Measurements from ENCODE around the gene ADARB2. TPM values are rescaled to one million over a fixed set of nuclear protein-coding genes. Genes with fewer than 3 reads are reported as not detected.

The ADARB2 gene
- total and polyA plus RNA-seq, 2 experiments from 2014 or later, result 2.0 to 5.0 TPM

- Mint-ChIP-seq H3K27ac (no peak overlapping the region), H3K9me3 (peaks cover 3% of the 10 kb centered on the region; the same call in 1 of the 3 replicates), H3K4me3 (no peak overlapping the region), H3K4me1 (no peaks in the 10 kb centered on the region; the same call in 2 of the 3 replicates), H3K27me3 (ENCODE audit: insufficient read depth, low read depth, poor library complexity) (peaks cover 10% of the 10 kb centered on the region), H3K36me3 (ENCODE audit: low read depth) (no peaks in the 10 kb centered on the region; the same call in 2 of the 3 replicates)
- H3F3A ChIP-seq (replicated peaks; ENCODE audit: low read depth), result no peaks in the 10 kb centered on the region
- H3K9me2 ChIP-seq (ENCODE audit: insufficient read depth), result no peaks in the 10 kb centered on the region
- H2AFZ ChIP-seq, result no peak overlapping the region
- H3K79me2 ChIP-seq (replicated peaks; ENCODE audit: insufficient read depth), result no peaks in the 10 kb centered on the region
- no peaks in the 10 kb centered on the region for H4K20me1 ChIP-seq (replicated peaks; ENCODE audit: insufficient read depth)
- no peaks in the 10 kb centered on the region for H3K4me1 ChIP-seq (ENCODE audit: insufficient read depth)
- no peaks in the 10 kb centered on the region for H3K36me3 ChIP-seq (ENCODE audit: insufficient read depth)
- ATAC-seq (no peak), DNase-seq (ENCODE audit: low spot score) (no peak)
- H3K4me2 ChIP-seq, result no peak overlapping the region
- H3K27me3 ChIP-seq (ENCODE audit: insufficient read depth), result no peaks in the 10 kb centered on the region
- TF ChIP-seq, protein P1, sequence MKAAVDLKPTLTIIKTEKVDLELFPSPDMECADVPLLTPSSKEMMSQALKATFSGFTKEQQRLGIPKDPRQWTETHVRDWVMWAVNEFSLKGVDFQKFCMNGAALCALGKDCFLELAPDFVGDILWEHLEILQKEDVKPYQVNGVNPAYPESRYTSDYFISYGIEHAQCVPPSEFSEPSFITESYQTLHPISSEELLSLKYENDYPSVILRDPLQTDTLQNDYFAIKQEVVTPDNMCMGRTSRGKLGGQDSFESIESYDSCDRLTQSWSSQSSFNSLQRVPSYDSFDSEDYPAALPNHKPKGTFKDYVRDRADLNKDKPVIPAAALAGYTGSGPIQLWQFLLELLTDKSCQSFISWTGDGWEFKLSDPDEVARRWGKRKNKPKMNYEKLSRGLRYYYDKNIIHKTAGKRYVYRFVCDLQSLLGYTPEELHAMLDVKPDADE (IDR thresholded peaks at IDR 0.05), result no peak
- no peak for TF ChIP-seq EZH2 (IDR thresholded peaks at IDR 0.05; ENCODE audit: low read depth, unreplicated experiment)
- TF ChIP-seq STAT1 (IDR thresholded peaks at IDR 0.05; ENCODE audit: unreplicated experiment), result no peak
- no peak for TF ChIP-seq ZNF114 (CRISPR knock-in tag; IDR thresholded peaks at IDR 0.05)
- TF ChIP-seq CREB1 (CRISPR knock-in tag; IDR thresholded peaks at IDR 0.05; ENCODE audit: low read depth), result no peak
- no peak for TF ChIP-seq NANOG (IDR thresholded peaks at IDR 0.05; ENCODE audit: borderline replicate concordance)
- no peak for TF ChIP-seq ZNF462 (CRISPR knock-in tag; IDR thresholded peaks at IDR 0.05)
- no peak for TF ChIP-seq POLR2AphosphoS5 (IDR thresholded peaks at IDR 0.05; ENCODE audit: low read depth)
- no peak for TF ChIP-seq JUNB (IDR thresholded peaks at IDR 0.05; ENCODE audit: unreplicated experiment)
- no peak for TF ChIP-seq EZH2phosphoT487 (IDR thresholded peaks at IDR 0.05; ENCODE audit: unreplicated experiment)
- no peak for TF ChIP-seq ZNF331 (CRISPR knock-in tag; IDR thresholded peaks at IDR 0.05; ENCODE audit: low read depth)
- TF ChIP-seq, protein P2, sequence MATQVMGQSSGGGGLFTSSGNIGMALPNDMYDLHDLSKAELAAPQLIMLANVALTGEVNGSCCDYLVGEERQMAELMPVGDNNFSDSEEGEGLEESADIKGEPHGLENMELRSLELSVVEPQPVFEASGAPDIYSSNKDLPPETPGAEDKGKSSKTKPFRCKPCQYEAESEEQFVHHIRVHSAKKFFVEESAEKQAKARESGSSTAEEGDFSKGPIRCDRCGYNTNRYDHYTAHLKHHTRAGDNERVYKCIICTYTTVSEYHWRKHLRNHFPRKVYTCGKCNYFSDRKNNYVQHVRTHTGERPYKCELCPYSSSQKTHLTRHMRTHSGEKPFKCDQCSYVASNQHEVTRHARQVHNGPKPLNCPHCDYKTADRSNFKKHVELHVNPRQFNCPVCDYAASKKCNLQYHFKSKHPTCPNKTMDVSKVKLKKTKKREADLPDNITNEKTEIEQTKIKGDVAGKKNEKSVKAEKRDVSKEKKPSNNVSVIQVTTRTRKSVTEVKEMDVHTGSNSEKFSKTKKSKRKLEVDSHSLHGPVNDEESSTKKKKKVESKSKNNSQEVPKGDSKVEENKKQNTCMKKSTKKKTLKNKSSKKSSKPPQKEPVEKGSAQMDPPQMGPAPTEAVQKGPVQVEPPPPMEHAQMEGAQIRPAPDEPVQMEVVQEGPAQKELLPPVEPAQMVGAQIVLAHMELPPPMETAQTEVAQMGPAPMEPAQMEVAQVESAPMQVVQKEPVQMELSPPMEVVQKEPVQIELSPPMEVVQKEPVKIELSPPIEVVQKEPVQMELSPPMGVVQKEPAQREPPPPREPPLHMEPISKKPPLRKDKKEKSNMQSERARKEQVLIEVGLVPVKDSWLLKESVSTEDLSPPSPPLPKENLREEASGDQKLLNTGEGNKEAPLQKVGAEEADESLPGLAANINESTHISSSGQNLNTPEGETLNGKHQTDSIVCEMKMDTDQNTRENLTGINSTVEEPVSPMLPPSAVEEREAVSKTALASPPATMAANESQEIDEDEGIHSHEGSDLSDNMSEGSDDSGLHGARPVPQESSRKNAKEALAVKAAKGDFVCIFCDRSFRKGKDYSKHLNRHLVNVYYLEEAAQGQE (IDR thresholded peaks at IDR 0.05; ENCODE audit: unreplicated experiment), result no peak
- TF ChIP-seq CTCF (conservative IDR thresholded peaks at IDR 0.05; ENCODE audit: low read depth in 2 of 2), result no peak
- no peak overlapping the region for H3K4me3 ChIP-seq
- no peak overlapping the region for H3K27ac ChIP-seq (ENCODE audit: low read depth)
These were observed 161.7 kb downstream of the ADARB2 start for GRCh38 chr10:1575481-1576244.
